Neutrophil (primary cell): ENCODE results near the gene ST3GAL6.

Experiments
- H3K27ac ChIP-seq: fragments of 200-600 bp; sonication (generic); 2 replicates; pipeline ENCODE4 v1.5.1; 2016; ENCODE audit warnings: mild to moderate bottlenecking, moderate library complexity
- H3K27me3 ChIP-seq: fragments of 200-600 bp; sonication (generic); 2 replicates; pipeline ENCODE4 v1.6.0; 2016; ENCODE audit warnings: mild to moderate bottlenecking
- H3K36me3 ChIP-seq: fragments of 200-600 bp; sonication (generic); 2 replicates; pipeline ENCODE4 v1.5.1; 2017
- H3K4me1 ChIP-seq, 2 experiments: fragments of 200-600 bp in 1 of 2; sonication (generic) in 1 of 2; 1 replicate in 1 of 2; 2 replicates in 1 of 2; pipeline versions ENCODE4 v1.5.1 to v1.6.1; 2013 to 2016; ENCODE audit warnings: low read depth in 1 of 2, low read length in 1 of 2, mild to moderate bottlenecking in 1 of 2, moderate library complexity in 1 of 2; ENCODE audit not compliant: control insufficient read depth in 1 of 2, insufficient read depth in 1 of 2
- H3K4me3 ChIP-seq, 2 experiments: fragments of 200-600 bp in 1 of 2; sonication (generic) in 1 of 2; 1 replicate in 1 of 2; 2 replicates in 1 of 2; pipeline ENCODE4 v1.5.1; 2013 to 2016; ENCODE audit warnings: low read depth in 1 of 2, low read length in 1 of 2, mild to moderate bottlenecking in 1 of 2, moderate library complexity in 1 of 2
- H3K9me3 ChIP-seq: fragments of 200-600 bp; sonication (generic); 2 replicates; pipeline ENCODE4 v1.5.1; 2016
- CTCF ChIP-seq: fragments of 200-600 bp; sonication (generic); IDR thresholded peaks from 2 replicates; pipeline ENCODE4 v1.5.1; 2016; ENCODE audit warnings: antibody characterized with exemption

Gene ST3GAL6

GRCh38 chr3:98793971-98794370 lies 30.8 kb downstream of the ST3GAL6 start:
- Histone ChIP-seq H3K27ac (no peak overlapping the region), H3K9me3 (no peaks in the 10 kb centered on the region), H3K4me1 (no peaks in the 10 kb centered on the region), H3K27me3 (no peaks in the 10 kb centered on the region), H3K4me3 (no peak overlapping the region), H3K36me3 (peaks cover 70% of the 10 kb centered on the region)
- TF ChIP-seq CTCF: no peak

- no peaks in the 10 kb centered on the region for H3K4me1 ChIP-seq
- peaks cover 47% of the 10 kb centered on the region for H3K36me3 ChIP-seq
- H3K9me3 ChIP-seq: no peaks in the 10 kb centered on the region
- no peak overlapping the region for H3K4me3 ChIP-seq
- no peak for TF ChIP-seq CTCF
- H3K27ac ChIP-seq: no peak overlapping the region
- no peaks in the 10 kb centered on the region for H3K27me3 ChIP-seq
Observed at GRCh38 chr3:98796334-98796733, 33.2 kb downstream of the ST3GAL6 start.

- H3K4me3 ChIP-seq: no peak overlapping the region
- H3K36me3 ChIP-seq: peaks cover 31% of the 10 kb centered on the region
- H3K4me1 ChIP-seq: no peaks in the 10 kb centered on the region
- no peaks in the 10 kb centered on the region for H3K27me3 ChIP-seq
- TF ChIP-seq CTCF: no peak
- no peak overlapping the region for H3K27ac ChIP-seq
- H3K9me3 ChIP-seq: no peaks in the 10 kb centered on the region
Observed at GRCh38 chr3:98797905-98798304, 34.8 kb downstream of the ST3GAL6 start.

GRCh38 chr3:98798820-98799219 lies 35.7 kb downstream of the ST3GAL6 start:
- Histone ChIP-seq H3K27me3 (no peaks in the 10 kb centered on the region), H3K4me1 (no peaks in the 10 kb centered on the region), H3K36me3 (peaks cover 22% of the 10 kb centered on the region), H3K4me3 (no peak overlapping the region), H3K9me3 (no peaks in the 10 kb centered on the region), H3K27ac (no peak overlapping the region)
- TF ChIP-seq CTCF: no peak

- H3K27me3 ChIP-seq: no peaks in the 10 kb centered on the region
- no peak for TF ChIP-seq CTCF
- H3K27ac ChIP-seq: no peak overlapping the region
- no peaks in the 10 kb centered on the region for H3K4me1 ChIP-seq
- no peak overlapping the region for H3K4me3 ChIP-seq
- H3K36me3 ChIP-seq: peaks cover 15% of the 10 kb centered on the region
- H3K9me3 ChIP-seq: no peaks in the 10 kb centered on the region
Observed at GRCh38 chr3:98799479-98799878, 36.3 kb downstream of the ST3GAL6 start.

- TF ChIP-seq CTCF: no peak
Observed at GRCh38 chr3:98800401-98800800, 37.3 kb downstream of the ST3GAL6 start.

More at GRCh38 chr3:98800401-98800800, 37.3 kb downstream of the ST3GAL6 start:
- Histone ChIP-seq H3K27me3 (no peaks in the 10 kb centered on the region), H3K9me3 (no peaks in the 10 kb centered on the region), H3K36me3 (peaks cover 6% of the 10 kb centered on the region), H3K27ac (no peak overlapping the region), H3K4me3 (no peak overlapping the region), H3K4me1 (no peaks in the 10 kb centered on the region)
